ENCODE measurements around the gene HIBCH. TPM values are rescaled to one million over a fixed set of nuclear protein-coding genes. Genes with fewer than 3 reads are reported as not detected.

Gene HIBCH
- total RNA-seq, 1 experiment from 2014 or later: 26.5 TPM

GRCh38 chr2:190210471-190210870, 109.2 kb downstream of the HIBCH start (continued):
- TF ChIP-seq PREB (CRISPR knock-in tag; IDR thresholded peaks at IDR 0.05; ENCODE audit: borderline replicate concordance): no peak

GRCh38 chr2:190209559-190209958, 110.1 kb downstream of the HIBCH start:
- CTCF ChIA-PET: no interaction called here
- no peak overlapping the region for H3K4me3 Mint-ChIP-seq

GRCh38 chr2:190207930-190208329, 111.7 kb downstream of the HIBCH start:
- CTCF ChIA-PET: interaction anchor here (2.1 kb wide), 1 partner anchor 27 kb away, joined by 6 read pairs; a partner anchor contains a TSS
- Mint-ChIP-seq H3K4me1 (no peaks in the 10 kb centered on the region), H3K36me3 (no peaks in the 10 kb centered on the region; the same call in 1 of the 2 replicates), H3K4me3 (no peak overlapping the region), H3K27me3 (ENCODE audit: low read depth) (no peaks in the 10 kb centered on the region), H3K9me3 (no peaks in the 10 kb centered on the region), H3K27ac (no peak overlapping the region)
- POLR2A ChIA-PET: no interaction called here
- ATAC-seq (no peak), DNase-seq (ENCODE audit: low spot score) (no peak)
- TF ChIP-seq ATF2 (CRISPR knock-in tag; IDR thresholded peaks at IDR 0.05; ENCODE audit: borderline replicate concordance, low read depth): no peak
- no peak for TF ChIP-seq CBFB (CRISPR knock-in tag; IDR thresholded peaks at IDR 0.05; ENCODE audit: low read depth)
- no peak for TF ChIP-seq MAX (CRISPR knock-in tag; IDR thresholded peaks at IDR 0.05)
- no peak for TF ChIP-seq E2F4 (CRISPR knock-in tag; IDR thresholded peaks at IDR 0.05; ENCODE audit: borderline replicate concordance, low read depth)
- no peak for TF ChIP-seq ZNF317 (CRISPR knock-in tag; IDR thresholded peaks at IDR 0.05; ENCODE audit: borderline replicate concordance, low read depth)
- no peak for TF ChIP-seq PRDM15 (CRISPR knock-in tag; IDR thresholded peaks at IDR 0.05)
- no peak for TF ChIP-seq TEAD4 (CRISPR knock-in tag; IDR thresholded peaks at IDR 0.05)

More at GRCh38 chr2:190209559-190209958, 110.1 kb downstream of the HIBCH start:
- no peak for DNase-seq (ENCODE audit: low spot score)
- TF ChIP-seq MXD4 (CRISPR knock-in tag; IDR thresholded peaks at IDR 0.05; ENCODE audit: borderline replicate concordance) (no peak), ZNF423 (CRISPR knock-in tag; IDR thresholded peaks at IDR 0.05) (no peak), NR1H2 (CRISPR knock-in tag; IDR thresholded peaks at IDR 0.05) (no peak), PRDM15 (CRISPR knock-in tag; IDR thresholded peaks at IDR 0.05) (no peak), ZNF263 (CRISPR knock-in tag; IDR thresholded peaks at IDR 0.05; ENCODE audit: low read depth) (no peak), HMGXB4 (CRISPR knock-in tag; IDR thresholded peaks at IDR 0.05) (no peak), KAT7 (CRISPR knock-in tag; IDR thresholded peaks at IDR 0.05; ENCODE audit: borderline replicate concordance) (no peak), EMX1 (CRISPR knock-in tag; IDR thresholded peaks at IDR 0.05) (no peak), ZNF138 (CRISPR knock-in tag; conservative IDR thresholded peaks at IDR 0.05) (no peak)
- POLR2A ChIA-PET: no interaction called here
- H3K27me3 Mint-ChIP-seq (ENCODE audit: low read depth): no peaks in the 10 kb centered on the region
- H3K36me3 Mint-ChIP-seq: no peaks in the 10 kb centered on the region; the same call in 1 of the 2 replicates
- no peak for ATAC-seq
- no peaks in the 10 kb centered on the region for H3K9me3 Mint-ChIP-seq
- H3K4me1 Mint-ChIP-seq: peaks cover 14% of the 10 kb centered on the region
- H3K27ac Mint-ChIP-seq: no peak overlapping the region
